HepG2 (cell line): Measurements from ENCODE around the gene SMOC1. TPM values are rescaled to one million over a fixed set of nuclear protein-coding genes. Genes with fewer than 3 reads are reported as not detected.

Experiments used
- ATAC-seq: fragments of 200-7000 bp; cut with Tn5 transposase; 3 replicates; pipeline ENCODE4 v1.9.1; 2020; ENCODE audit warnings: mild to moderate bottlenecking, moderate library complexity
- BruUV-seq: library from RNA; stranded (reverse); fragments of 400-500 nt; replicated peaks from 2 replicates; lab custom pipeline; 2021; lab: Mats Ljungman, UMichigan
- CTCF ChIA-PET: fragments of 300-600 bp; formaldehyde crosslinking; extraction: SDS; loops from one replicate; lab custom pipeline; 2021; ENCODE audit warnings: low total read pairs, inconsistent platforms, low intra/inter-chr PET ratio; lab: Yijun Ruan, JAX
- POLR2A ChIA-PET: fragments of 350-600 bp; sonication (Branson Sonifier 250); formaldehyde crosslinking; loops from one replicate; lab custom pipeline; 2020; ENCODE audit warnings: antibody characterized with exemption, inconsistent platforms; lab: Yijun Ruan, JAX
- DNase-seq: peaks from one replicate; pipeline ENCODE4 v3.0.0-alpha.2; 2015; ENCODE audit warnings: low spot score
- FAIRE-seq: peaks from 3 replicates; lab custom pipeline; 2011; peaks lifted over from hg19 to GRCh38; lab: Jason Lieb, UNC
- H2AFZ ChIP-seq: one replicate; pipeline ENCODE4 v1.6.1; 2011; ENCODE audit warnings: low read length, inconsistent platforms
- H3K27ac ChIP-seq: fragments of 300-600 bp; 3 replicates; pipeline ENCODE4 v1.8.0; 2011; ENCODE audit warnings: mixed run types, mild to moderate bottlenecking, mixed read lengths, low read length, inconsistent platforms; ENCODE audit not compliant: insufficient read depth; ENCODE audit errors: extremely low read length
- H3K27me3 ChIP-seq, 2 experiments: fragments of 200-600 bp in 1 of 2; 2 replicates in 1 of 2; 3 replicates in 1 of 2; pipeline versions ENCODE4 v1.6.0 to v1.8.0; 2011; ENCODE audit warnings: low read length in 2 of 2, mild to moderate bottlenecking in 2 of 2, moderate library complexity in 2 of 2, inconsistent platforms in 1 of 2; ENCODE audit not compliant: insufficient read depth in 2 of 2, control insufficient read depth in 1 of 2
- H3K36me3 ChIP-seq, 2 experiments: fragments of 200-600 bp in 1 of 2; replicated peaks in 1 of 2; 2 replicates in 1 of 2; 3 replicates in 1 of 2; pipeline versions ENCODE4 v1.5.1 to v1.8.0; 2011; ENCODE audit warnings: low read length in 2 of 2, inconsistent platforms in 1 of 2; ENCODE audit not compliant: insufficient read depth in 2 of 2, control insufficient read depth in 1 of 2
- H3K4me1 ChIP-seq: 2 replicates; pipeline ENCODE4 v1.5.1; 2012; ENCODE audit warnings: low read length, inconsistent platforms; ENCODE audit not compliant: insufficient read depth
- H3K4me2 ChIP-seq: 2 replicates; pipeline ENCODE4 v1.6.0; 2011; ENCODE audit warnings: low read depth, low read length, inconsistent platforms
- H3K4me3 ChIP-seq, 3 experiments: fragments of 200-600 bp in 1 of 3; sonication (generic), shearing (Covaris generic) in 1 of 3; replicated peaks in 1 of 3; 2 replicates each; pipeline ENCODE4 v1.5.1; 2011 to 2016; ENCODE audit warnings: low read length in 3 of 3, inconsistent platforms in 2 of 3, low read depth in 2 of 3, mild to moderate bottlenecking in 2 of 3, control low read depth in 1 of 3, mixed read lengths in 1 of 3; ENCODE audit not compliant: insufficient read depth in 1 of 3
- H3K79me2 ChIP-seq: one replicate; pipeline ENCODE4 v1.6.1; 2011; ENCODE audit warnings: low read length, inconsistent platforms; ENCODE audit not compliant: insufficient read depth
- H3K9ac ChIP-seq: 2 replicates; pipeline ENCODE4 v1.6.0; 2011; ENCODE audit warnings: mild to moderate bottlenecking, low read depth, low read length, inconsistent platforms; ENCODE audit not compliant: insufficient read depth
- H3K9me3 ChIP-seq: 2 replicates; pipeline ENCODE4 v1.5.1; 2012; ENCODE audit warnings: mild to moderate bottlenecking, low read length
- H4K20me1 ChIP-seq: 2 replicates; pipeline ENCODE4 v1.6.0; 2011; ENCODE audit warnings: inconsistent platforms, mild to moderate bottlenecking, low read length, moderate library complexity; ENCODE audit not compliant: insufficient read depth
- AHDC1 ChIP-seq: sonication (generic); formaldehyde crosslinking; IDR thresholded peaks from 2 replicates; pipeline ENCODE4 v1.5.1; 2020; ENCODE audit warnings: mild to moderate bottlenecking, missing genetic modification reagents, borderline replicate concordance
- ARHGAP35 ChIP-seq: sonication (generic); formaldehyde crosslinking; IDR thresholded peaks from 2 replicates; pipeline ENCODE4 v1.9.0; 2022; ENCODE audit warnings: mild to moderate bottlenecking, inconsistent platforms, moderate library complexity, missing genetic modification reagents, borderline replicate concordance
- TAF15 ChIP-seq: fragments of 200-400 bp; formaldehyde crosslinking; IDR thresholded peaks from one replicate; pipeline ENCODE4 v1.6.1; 2018; ENCODE audit warnings: mild to moderate bottlenecking, low read depth, low read length; ENCODE audit not compliant: poor library complexity, severe bottlenecking
- ZFYVE20 ChIP-seq: sonication (generic); formaldehyde crosslinking; IDR thresholded peaks from 2 replicates; pipeline ENCODE4 v1.8.0; 2023; ENCODE audit warnings: low read depth, mild to moderate bottlenecking, moderate library complexity, missing genetic modification reagents, borderline replicate concordance
- ZIK1 ChIP-seq: sonication (generic); formaldehyde crosslinking; IDR thresholded peaks from 2 replicates; pipeline ENCODE4 v1.5.0; 2020; ENCODE audit warnings: mild to moderate bottlenecking, low read depth, missing genetic modification reagents, borderline replicate concordance
- ZNF263 ChIP-seq: sonication (generic); formaldehyde crosslinking; IDR thresholded peaks from 2 replicates; pipeline ENCODE4 v1.4.0; 2020; ENCODE audit warnings: missing genetic modification reagents
- ZNF646 ChIP-seq: sonication (generic); formaldehyde crosslinking; IDR thresholded peaks from 2 replicates; pipeline ENCODE4 v1.9.0; 2021; ENCODE audit warnings: mild to moderate bottlenecking, missing genetic modification reagents
- WGBS: methylation state at CpG from one replicate; pipeline ENCODE4 v1.1.6; 2017; ENCODE audit warnings: low lambda C conversion rate; 5-methylcytosine and 5-hydroxymethylcytosine counted together
- in situ Hi-C: cut with HindIII; loops from 2 replicates; pipeline ENCODE4 v1.10.0; 2017; ENCODE audit warnings: low pct_unique_long_range_greater_than_20kb; ENCODE audit not compliant: extremely low pct_ligation_motif_present
- intact Hi-C: fragments of 100-400 bp; cut with micrococcal nuclease; formaldehyde crosslinking; loops from one replicate; pipeline ENCODE4 v1.10.0; 2022; ENCODE audit not compliant: unreplicated experiment
- polyA plus RNA-seq, 8 experiments: library from polyadenylated mRNA; depleted of rRNA in 3 of 8; stranded (reverse) in 7 of 8; unstranded in 1 of 8; fragments of >200 nt; fragmentation: Illumina TruSeq in 4 of 8; extraction: Trizol in 4 of 8; gene quantifications; 2 replicates each; pipeline versions ENCODE4 v1.2.1 to v1.2.3, GENCODE V29; 2011 to 2016; ENCODE audit warnings: low read depth in 4 of 8, missing spikeins in 1 of 8, mixed read lengths in 1 of 8; ENCODE audit not compliant: insufficient read depth in 1 of 8
- total RNA-seq, 5 experiments: library from RNA; depleted of rRNA; stranded (reverse); fragments of >200 nt; fragmentation: Illumina TruSeq; extraction: Trizol; gene quantifications; 2 replicates each; pipeline ENCODE4 v1.2.3, GENCODE V29; 2016; ENCODE audit warnings: low read depth in 1 of 5

SMOC1 gene
- total and polyA plus RNA-seq, 2 of the 13 experiments (the other 11 are each of a cell fraction or from before 2014, with no cell fraction given), result 17.8 to 35.6 TPM

- no peaks in the 10 kb centered on the region for H3K79me2 ChIP-seq
- in situ Hi-C loops, result no loop called here
- ATAC-seq (no peak), FAIRE-seq (no peak), DNase-seq (no peak)
- intact Hi-C loops, result no loop called here
- no peaks in the 10 kb centered on the region for H4K20me1 ChIP-seq
- no peak overlapping the region for H2AFZ ChIP-seq
- TF ChIP-seq AHDC1 (no peak), TAF15 (no peak), ZIK1 (CRISPR knock-in tag) (no peak), ARHGAP35 (CRISPR knock-in tag) (no peak), ZNF263 (CRISPR knock-in tag) (no peak), ZNF646 (CRISPR knock-in tag) (no peak), ZFYVE20 (no peak)
- peaks cover 9% of the 10 kb centered on the region; the same call in 1 of the 2 replicates for H3K4me1 ChIP-seq
- no peak overlapping the region for H3K4me3 ChIP-seq
- no TSS peak for BruUV-seq
- WGBS, result 100% methylated on average over 3 of the region's 3 CpGs
- no peak overlapping the region for H3K27ac ChIP-seq
- no peaks in the 10 kb centered on the region for H3K27me3 ChIP-seq
- peaks cover 17 to 32% of the 10 kb centered on the region in 2 experiments; a peak in 4 of 5 replicates for H3K36me3 ChIP-seq
- no peaks in the 10 kb centered on the region for H3K9me3 ChIP-seq
- no peak overlapping the region for H3K4me2 ChIP-seq
- ChIA-PET POLR2A (no interaction called here), CTCF (no interaction called here)
- no peak overlapping the region for H3K9ac ChIP-seq
Observed at GRCh38 chr14:69956970-69957369, 77.8 kb downstream of the SMOC1 start.
